H1 (cell line): ENCODE data around the gene RERG. TPM values are rescaled to one million over a fixed set of nuclear protein-coding genes. Genes with fewer than 3 reads are reported as not detected.

Experiments used
- CTCF ChIA-PET: fragments of 300-600 bp; sonication (Branson Sonifier 250); formaldehyde crosslinking; loops from one replicate; lab custom pipeline; 2021; ENCODE audit not compliant: partially characterized antibody; lab: Charles Lee
- POLR2A ChIA-PET: fragments of 300-600 bp; sonication (Branson Sonifier 250); formaldehyde crosslinking; loops from one replicate; lab custom pipeline; 2021; ENCODE audit warnings: inconsistent platforms; ENCODE audit not compliant: partially characterized antibody; lab: Charles Lee
- DNase-seq, 2 experiments: peaks; one replicate each; pipeline versions ENCODE4 v3.0.0 to v3.0.0-alpha.2; 2010 to 2022; ENCODE audit warnings: low spot score in 2 of 2, low read depth in 1 of 2, mixed read lengths in 1 of 2
- FAIRE-seq: peaks from 2 replicates; lab custom pipeline; 2011; peaks lifted over from hg19 to GRCh38; lab: Jason Lieb, UNC
- H2AFZ ChIP-seq: 2 replicates; pipeline ENCODE4 v1.8.1; 2012; ENCODE audit warnings: low read length, inconsistent platforms
- H2AK5ac ChIP-seq: 2 replicates; pipeline ENCODE4 v1.6.1; 2013; ENCODE audit warnings: low read depth, low read length
- H2BK120ac ChIP-seq: replicated peaks from 2 replicates; pipeline ENCODE3; 2013; ENCODE audit warnings: low read depth, low read length, inconsistent platforms
- H2BK12ac ChIP-seq: 2 replicates; pipeline ENCODE4 v1.6.1; 2013; ENCODE audit warnings: low read depth, low read length
- H2BK15ac ChIP-seq: 2 replicates; pipeline ENCODE4 v1.6.1; 2013; ENCODE audit warnings: low read length
- H2BK20ac ChIP-seq: 2 replicates; pipeline ENCODE4 v1.6.1; 2013; ENCODE audit warnings: low read length
- H2BK5ac ChIP-seq: 2 replicates; pipeline ENCODE4 v1.6.1; 2013; ENCODE audit warnings: low read depth, low read length
- H3K14ac ChIP-seq: 2 replicates; pipeline ENCODE4 v1.6.1; 2013; ENCODE audit warnings: inconsistent platforms; ENCODE audit not compliant: insufficient read length
- H3K18ac ChIP-seq: 2 replicates; pipeline ENCODE4 v1.6.1; 2013; ENCODE audit warnings: low read length; ENCODE audit errors: extremely low read depth
- H3K23ac ChIP-seq: 2 replicates; pipeline ENCODE4 v1.6.1; 2013; ENCODE audit warnings: inconsistent platforms; ENCODE audit not compliant: insufficient read length
- H3K23me2 ChIP-seq: 2 replicates; pipeline ENCODE4 v1.6.1; 2013; ENCODE audit warnings: low read depth, low read length
- H3K27ac ChIP-seq: 2 replicates; pipeline ENCODE4 v1.6.1; 2011; ENCODE audit warnings: low read depth, low read length, inconsistent platforms
- H3K27me3 ChIP-seq, 4 experiments: replicated peaks in 1 of 4; 1 replicate in 1 of 4; 2 replicates in 3 of 4; pipeline versions ENCODE4 v1.6.1 to v1.8.1; 2011 to 2013; ENCODE audit warnings: low read length in 3 of 4, mild to moderate bottlenecking in 3 of 4, inconsistent platforms in 2 of 4, mixed read lengths in 2 of 4, moderate library complexity in 1 of 4; ENCODE audit not compliant: control insufficient read depth in 3 of 4, insufficient read depth in 3 of 4; ENCODE audit errors: extremely low read depth in 1 of 4
- H3K36me3 ChIP-seq, 4 experiments: 2 replicates each; pipeline versions ENCODE4 v1.6.1 to v1.8.1; 2011 to 2013; ENCODE audit warnings: mild to moderate bottlenecking in 4 of 4, low read length in 3 of 4, moderate library complexity in 2 of 4, control low read depth in 1 of 4, inconsistent platforms in 1 of 4; ENCODE audit not compliant: insufficient read depth in 4 of 4, control insufficient read depth in 2 of 4
- H3K4ac ChIP-seq: replicated peaks from 2 replicates; pipeline ENCODE3; 2013; ENCODE audit warnings: low read length, low read depth, mixed read lengths, inconsistent platforms; ENCODE audit not compliant: insufficient read length
- H3K4me1 ChIP-seq, 4 experiments: replicated peaks in 1 of 4; 1 replicate in 1 of 4; 2 replicates in 3 of 4; pipeline versions ENCODE4 v1.6.1 to v1.8.1; 2011 to 2013; ENCODE audit warnings: low read length in 3 of 4, inconsistent platforms in 2 of 4, mixed read lengths in 1 of 4; ENCODE audit not compliant: insufficient read depth in 4 of 4, control insufficient read depth in 3 of 4
- H3K4me2 ChIP-seq, 2 experiments: 2 replicates each; pipeline versions ENCODE4 v1.6.1 to v1.8.1; 2011 to 2013; ENCODE audit warnings: low read depth in 2 of 2, low read length in 2 of 2, control low read depth in 1 of 2, inconsistent platforms in 1 of 2, mild to moderate bottlenecking in 1 of 2; ENCODE audit not compliant: insufficient read depth in 1 of 2
- H3K4me3 ChIP-seq, 4 experiments: fragments of 200-600, 300-600 bp in 1 of 4; sonication (generic), shearing (Covaris generic), sonication (Bioruptor Twin) in 1 of 4; 2 replicates each; pipeline versions ENCODE4 v1.5.1 to v1.8.1; 2011 to 2016; ENCODE audit warnings: low read length in 4 of 4, low read depth in 3 of 4, control low read depth in 2 of 4, inconsistent platforms in 2 of 4, mild to moderate bottlenecking in 2 of 4, mixed read lengths in 1 of 4, moderate library complexity in 1 of 4; ENCODE audit not compliant: insufficient read depth in 2 of 4; ENCODE audit errors: extremely low read depth in 1 of 4
- H3K56ac ChIP-seq: replicated peaks from 2 replicates; pipeline ENCODE3; 2013; ENCODE audit warnings: low read depth, mild to moderate bottlenecking, mixed read lengths, low read length, inconsistent platforms; ENCODE audit not compliant: insufficient read length
- H3K79me1 ChIP-seq: 2 replicates; pipeline ENCODE4 v1.6.1; 2013; ENCODE audit warnings: low read depth, low read length, control low read depth
- H3K79me2 ChIP-seq, 2 experiments: 2 replicates each; pipeline versions ENCODE4 v1.6.1 to v1.8.1; 2012 to 2013; ENCODE audit warnings: low read length in 2 of 2, mild to moderate bottlenecking in 2 of 2, inconsistent platforms in 1 of 2; ENCODE audit not compliant: insufficient read depth in 2 of 2, control insufficient read depth in 1 of 2
- H3K9ac ChIP-seq, 4 experiments: replicated peaks in 1 of 4; 1 replicate in 1 of 4; 2 replicates in 3 of 4; pipeline versions ENCODE4 v1.6.1 to v1.8.1; 2011 to 2013; ENCODE audit warnings: low read depth in 3 of 4, low read length in 3 of 4, control low read depth in 2 of 4, mild to moderate bottlenecking in 2 of 4, moderate library complexity in 2 of 4, inconsistent platforms in 1 of 4; ENCODE audit errors: extremely low read depth in 1 of 4
- H3K9me3 ChIP-seq, 2 experiments: 2 replicates each; pipeline versions ENCODE4 v1.6.1 to v1.8.1; 2012 to 2013; ENCODE audit warnings: mild to moderate bottlenecking in 2 of 2, moderate library complexity in 2 of 2, control low read depth in 1 of 2, inconsistent platforms in 1 of 2, low read depth in 1 of 2, low read length in 1 of 2, mixed read lengths in 1 of 2; ENCODE audit not compliant: insufficient read depth in 2 of 2
- H4K20me1 ChIP-seq, 2 experiments: replicated peaks in 1 of 2; 2 replicates each; pipeline versions ENCODE3 to v1.8.1; 2011 to 2013; ENCODE audit warnings: inconsistent platforms in 2 of 2, low read length in 2 of 2, mild to moderate bottlenecking in 1 of 2; ENCODE audit not compliant: insufficient read depth in 2 of 2, control insufficient read depth in 1 of 2
- H4K5ac ChIP-seq: 2 replicates; pipeline ENCODE4 v1.6.1; 2013; ENCODE audit warnings: low read length, low read depth, mixed read lengths, inconsistent platforms; ENCODE audit not compliant: insufficient read length
- H4K8ac ChIP-seq: 2 replicates; pipeline ENCODE4 v1.8.0; 2013; ENCODE audit warnings: mild to moderate bottlenecking, moderate library complexity, low read length, inconsistent platforms; ENCODE audit not compliant: insufficient read depth; ENCODE audit errors: extremely low read depth
- H4K91ac ChIP-seq: replicated peaks from 2 replicates; pipeline ENCODE3; 2013; ENCODE audit warnings: low read length, mixed read lengths, inconsistent platforms; ENCODE audit not compliant: insufficient read length
- RXRA ChIP-seq: IDR thresholded peaks from 2 replicates; pipeline ENCODE4 v1.6.1; 2011; ENCODE audit warnings: low read depth, mild to moderate bottlenecking, low read length, moderate library complexity; ENCODE audit not compliant: insufficient read depth
- TEAD4 ChIP-seq: IDR thresholded peaks from 2 replicates; pipeline ENCODE4 v1.6.1; 2012; ENCODE audit warnings: low read depth, low read length, inconsistent platforms, mixed read lengths
- WGBS, 2 experiments: shearing (Covaris generic) in 1 of 2; methylation state at CpG; one replicate each; pipeline versions ENCODE4 v1.1.6 to v1.1.7; 2013 to 2015; ENCODE audit warnings: low lambda C conversion rate in 2 of 2, mixed read lengths in 2 of 2, inconsistent platforms in 1 of 2, low coverage in 1 of 2, missing lambda C conversion rate in 1 of 2; ENCODE audit not compliant: insufficient replicate concordance in 2 of 2, insufficient coverage in 1 of 2, insufficient read length in 1 of 2; ENCODE audit errors: extremely low coverage in 1 of 2, missing lambda C conversion rate in 1 of 2; 5-methylcytosine and 5-hydroxymethylcytosine counted together
- polyA plus RNA-seq, 7 experiments: library from polyadenylated mRNA; depleted of rRNA in 3 of 7; stranded (reverse) in 5 of 7; unstranded in 2 of 7; fragments of >200 nt in 5 of 7; fragments of 200-250 nt in 2 of 7; gene quantifications; 1 replicate in 5 of 7; 2 replicates in 1 of 7; 4 replicates in 1 of 7; pipeline versions ENCODE4 v1.2.1 to v1.2.3, GENCODE V29; 2011 to 2013; ENCODE audit warnings: missing spikeins in 2 of 7, mixed read lengths in 2 of 7
- total RNA-seq: library from RNA; stranded (reverse); fragmentation: NEBNext Ultra II Directional; extraction: Animal tissue kit (Norgen Biotek cat#: 25700); gene quantifications from 2 replicates; pipeline ENCODE4 v1.2.1, GENCODE V29; 2021

Gene RERG
- total and polyA plus RNA-seq, 2 of the 8 experiments (the other 6 are each of a cell fraction or from before 2014, with no cell fraction given), result 0.12 to 0.86 TPM

DNA sequence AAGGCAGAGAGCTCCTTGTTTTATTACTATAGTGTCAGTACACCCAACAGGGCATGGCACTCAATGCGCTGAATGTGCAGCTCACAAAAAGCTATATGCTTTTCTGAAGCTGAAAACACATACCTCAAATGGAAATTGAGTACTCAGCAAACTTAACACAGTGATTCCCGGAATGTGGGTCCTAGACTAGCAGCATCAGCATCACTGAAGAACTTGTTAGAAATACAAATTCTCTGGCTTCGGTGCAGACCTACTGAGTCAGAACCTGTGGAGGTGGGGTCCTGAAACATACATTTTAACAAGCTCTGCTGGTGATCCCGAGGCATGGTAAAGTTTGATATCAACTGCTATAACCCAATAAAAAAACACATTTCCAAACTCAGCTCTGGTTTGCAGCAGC lies 14.9 kb downstream of the RERG start:
- H2BK15ac ChIP-seq, result no peak overlapping the region; the same call in 1 of the 2 replicates
- H3K56ac ChIP-seq, result no peak overlapping the region
- H2BK120ac ChIP-seq, result no peak overlapping the region
- peak in 1 of 2 experiments; percentile 19 for DNase-seq
- no peaks in the 10 kb centered on the region for H3K9me3 ChIP-seq
- H3K23ac ChIP-seq, result no peak overlapping the region
- no peaks in the 10 kb centered on the region for H3K36me3 ChIP-seq
- H3K4me3 ChIP-seq, result no peak overlapping the region
- no peaks in the 10 kb centered on the region for H4K20me1 ChIP-seq
- no peaks in the 10 kb centered on the region for H3K79me2 ChIP-seq
- H2BK12ac ChIP-seq, result no peak overlapping the region
- no peak overlapping the region for H3K4ac ChIP-seq
- H3K23me2 ChIP-seq, result no peaks in the 10 kb centered on the region
- H2AFZ ChIP-seq, result 0 out of 2 replicates have a peak overlapping the region, but pooled peaks have one; percentile 3
- CTCF ChIA-PET, result interaction anchor here (0.7 to 3.8 kb wide), 6 partner anchors 9 to 61 kb away, joined by 3 to 33 read pairs (median 4); partner anchors contain the start of gene RERG
- TF ChIP-seq RXRA, result no peak
- TF ChIP-seq TEAD4, result peak; percentile 76; the same call in 1 of the 2 replicates
- peaks cover 0 to 6% (median 3%) of the 10 kb centered on the region in 4 experiments; a peak in 4 of 7 replicates for H3K4me1 ChIP-seq
- H3K18ac ChIP-seq, result no peak overlapping the region
- FAIRE-seq, result no peak
- H4K8ac ChIP-seq, result no peak overlapping the region
- H2AK5ac ChIP-seq, result 0 out of 2 replicates have a peak overlapping the region, but pooled peaks have one; percentile 20
- H4K91ac ChIP-seq, result no peak overlapping the region
- H3K79me1 ChIP-seq, result no peaks in the 10 kb centered on the region
- H3K9ac ChIP-seq, result no peak overlapping the region
- peak overlapping the region in 1 of 2 experiments; percentile 29; a peak in 2 of 4 replicates for H3K4me2 ChIP-seq
- H3K27me3 ChIP-seq, result no peaks in the 10 kb centered on the region
- no peak overlapping the region for H3K14ac ChIP-seq
- WGBS, 2 experiments, result 63% methylated on average over 4 of the region's 4 CpGs; no CpG with 5 or more reads in 1 of the 2 experiments
- no peak overlapping the region for H4K5ac ChIP-seq
- no peak overlapping the region for H2BK5ac ChIP-seq
- no peak overlapping the region for H3K27ac ChIP-seq
- H2BK20ac ChIP-seq, result no peak overlapping the region
- POLR2A ChIA-PET, result interaction anchor here (1.4 kb wide), 1 partner anchor 9 kb away, joined by 3 read pairs; no protein-coding TSS in a partner anchor
